HG03139 (cell line): ENCODE data around the gene EP400.
A peak's percentile ranks its signal among the peaks of the same experiment; 100 is the strongest.

Experiments used
- ATAC-seq: cut with Tn5 transposase; IDR thresholded peaks from one replicate; pipeline ENCODE4 v1.9.1; 2021; ENCODE audit not compliant: unreplicated experiment

EP400 gene

DNA sequence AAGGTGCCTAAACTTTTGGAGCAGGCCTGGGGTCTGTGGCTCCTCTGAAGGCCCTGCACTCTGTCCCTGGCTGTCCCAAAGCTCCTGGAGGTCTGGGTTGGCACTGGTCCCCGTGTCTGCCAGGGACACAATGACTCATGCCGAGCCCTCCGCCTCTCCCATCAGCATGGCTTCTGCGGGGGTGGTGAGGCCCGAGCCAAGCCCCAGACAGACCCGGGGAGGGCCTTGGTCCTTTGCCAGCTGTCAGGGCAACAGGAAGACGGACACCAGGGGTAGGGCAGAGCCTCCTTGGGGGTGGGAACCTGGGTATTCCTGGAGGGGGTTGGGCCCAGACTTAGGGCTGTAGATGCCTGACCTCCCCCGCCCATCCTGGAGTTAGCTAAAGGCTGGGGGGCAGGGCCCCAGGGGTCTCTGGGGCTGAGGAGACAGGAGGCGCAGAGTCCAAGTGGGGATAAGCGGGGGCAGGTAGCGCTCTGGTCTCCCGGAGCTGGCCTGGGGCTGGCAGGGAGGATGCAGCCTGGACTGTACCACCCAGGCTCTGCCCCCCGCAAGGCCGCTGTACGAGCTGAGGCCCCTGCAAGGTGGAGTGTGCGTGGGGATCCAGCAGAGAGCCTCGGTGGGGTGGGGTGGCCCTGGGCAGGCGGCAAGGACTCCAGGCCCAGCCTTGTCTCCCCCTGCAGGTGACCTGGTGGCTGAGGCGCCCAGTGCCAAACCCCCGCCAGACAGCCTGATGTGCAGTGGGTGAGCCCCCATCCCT is 37.0 kb upstream of the EP400 start:
- no peak for ATAC-seq

DNA sequence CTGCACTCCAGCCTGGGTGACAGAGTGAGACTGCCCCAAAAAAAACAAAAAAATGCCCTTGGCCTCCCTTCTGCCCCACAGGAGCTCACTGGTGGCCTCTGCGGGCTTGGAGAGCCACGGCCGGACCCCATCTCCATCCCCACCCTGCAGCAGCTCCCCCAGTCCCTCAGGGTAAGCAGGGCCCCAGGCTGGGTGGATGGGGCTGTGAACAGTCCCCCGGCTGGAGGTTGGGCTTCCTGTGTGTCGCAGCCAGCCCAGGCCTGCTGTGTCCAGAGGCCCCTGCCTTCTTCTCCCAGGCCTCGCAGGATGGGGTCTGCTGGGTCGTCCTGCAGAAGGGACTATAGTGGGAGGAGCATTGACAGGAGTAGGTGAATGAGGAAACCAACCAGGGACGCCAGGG is 36.1 kb upstream of the EP400 start:
- ATAC-seq = no peak

DNA sequence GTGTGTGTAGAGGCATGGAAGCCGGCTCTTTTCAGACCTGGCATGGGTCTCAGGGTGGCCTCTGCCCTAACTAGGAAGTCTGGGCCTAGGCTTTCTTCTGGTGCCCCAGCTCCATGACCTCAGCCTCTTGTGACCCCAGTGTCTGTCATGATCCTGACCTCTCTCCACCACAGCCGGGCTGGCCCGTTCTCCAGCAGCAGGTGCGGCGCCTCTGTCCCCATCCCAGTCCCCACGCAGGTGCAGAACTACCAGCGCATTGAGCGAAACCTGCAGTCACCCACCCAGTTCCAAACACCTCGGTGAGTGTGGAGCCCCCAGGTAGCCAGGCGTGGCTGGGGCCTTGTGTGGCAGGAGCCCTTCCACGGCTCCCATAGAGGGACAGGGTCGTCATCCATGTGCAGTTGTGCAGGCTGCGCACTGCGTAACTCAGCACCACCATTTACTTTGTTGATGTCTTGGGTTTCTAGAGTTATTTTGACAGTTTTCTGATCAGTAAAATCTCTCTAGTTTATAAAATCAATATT is 35.5 kb upstream of the EP400 start:
- no peak for ATAC-seq

DNA sequence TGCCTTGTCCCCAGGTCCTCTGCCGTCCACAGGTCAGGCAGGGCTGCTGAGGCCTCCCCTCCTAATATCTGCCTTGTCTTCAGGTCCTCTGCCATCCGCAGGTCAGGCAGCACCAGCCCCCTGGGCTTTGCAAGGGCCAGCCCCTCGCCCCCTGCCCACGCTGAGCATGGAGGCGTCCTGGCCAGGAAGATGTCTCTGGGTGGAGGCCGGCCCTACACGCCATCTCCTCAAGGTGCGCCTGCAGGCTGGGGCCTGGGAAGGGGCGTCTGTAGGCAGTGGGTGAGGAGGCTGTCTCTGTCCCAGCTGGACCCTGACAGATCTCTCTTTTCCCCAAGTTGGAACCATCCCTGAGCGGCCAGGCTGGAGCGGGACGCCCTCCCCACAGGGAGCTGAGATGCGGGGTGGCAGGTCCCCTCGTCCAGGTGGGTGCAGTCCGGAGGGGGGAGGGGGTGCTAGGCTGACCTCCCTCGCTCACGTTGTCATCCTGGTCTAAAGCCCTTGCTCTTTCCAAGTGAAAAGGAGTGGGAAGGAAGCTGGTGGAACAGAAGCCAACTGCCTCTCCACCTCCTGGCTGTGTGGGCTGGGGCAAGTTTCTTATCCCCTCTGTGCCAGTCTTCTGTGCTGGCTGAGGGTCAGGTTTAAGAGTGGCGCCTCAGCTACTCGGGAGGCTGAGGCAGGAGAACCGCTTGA is 34.6 kb upstream of the EP400 start:
- no peak for ATAC-seq

DNA sequence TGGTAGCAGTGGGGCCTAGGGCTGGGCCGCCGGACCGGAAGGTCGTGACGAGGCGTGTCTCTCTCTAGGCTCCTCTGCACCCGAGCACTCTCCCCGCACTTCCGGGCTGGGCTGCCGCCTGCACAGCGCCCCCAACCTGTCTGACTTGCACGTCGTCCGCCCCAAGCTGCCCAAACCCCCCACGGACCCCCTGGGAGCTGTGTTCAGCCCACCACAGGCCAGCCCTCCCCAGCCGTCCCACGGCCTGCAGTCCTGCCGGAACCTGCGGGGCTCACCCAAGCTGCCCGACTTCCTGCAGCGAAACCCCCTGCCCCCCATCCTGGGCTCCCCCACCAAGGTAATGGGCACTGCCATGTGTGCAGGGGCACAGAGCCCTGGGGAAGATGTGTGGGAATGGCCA is 33.9 kb upstream of the EP400 start:
- no peak for ATAC-seq

DNA sequence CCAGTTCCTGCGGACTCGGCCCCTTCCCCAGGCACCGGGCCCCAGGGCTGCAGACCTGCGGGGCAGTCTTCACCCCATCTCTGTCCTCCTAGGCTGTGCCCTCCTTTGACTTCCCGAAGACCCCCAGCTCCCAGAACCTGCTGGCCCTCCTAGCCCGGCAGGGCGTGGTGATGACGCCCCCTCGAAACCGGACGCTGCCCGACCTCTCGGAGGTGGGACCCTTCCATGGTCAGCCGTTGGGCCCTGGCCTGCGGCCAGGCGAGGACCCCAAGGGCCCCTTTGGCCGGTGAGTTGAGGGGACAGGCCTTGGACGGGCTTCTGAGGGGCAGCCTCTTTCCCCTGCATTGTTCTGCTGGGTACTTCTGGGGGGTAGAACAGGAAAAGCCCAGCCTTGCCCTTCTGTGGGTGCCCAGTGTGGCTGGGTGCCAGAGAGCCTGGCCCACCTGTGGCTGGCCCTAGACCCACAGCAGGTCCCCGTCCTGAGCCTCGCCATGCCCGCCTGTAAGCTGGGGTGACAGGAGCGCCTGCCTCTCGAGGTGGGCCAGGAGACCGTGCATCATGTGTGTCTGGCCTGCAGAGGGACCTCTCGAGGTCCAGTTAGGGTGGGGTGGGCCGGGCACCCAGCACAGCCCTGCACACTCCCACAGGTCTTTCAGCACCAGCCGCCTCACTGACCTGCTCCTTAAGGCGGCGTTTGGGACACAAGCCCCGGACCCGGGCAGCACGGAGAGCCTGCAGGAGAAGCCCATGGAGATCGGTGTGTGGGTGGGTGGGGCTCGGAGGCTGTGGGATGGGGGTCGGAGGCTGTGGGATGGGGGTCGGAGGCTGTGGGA is 33.2 kb upstream of the EP400 start:
- no peak for ATAC-seq

DNA sequence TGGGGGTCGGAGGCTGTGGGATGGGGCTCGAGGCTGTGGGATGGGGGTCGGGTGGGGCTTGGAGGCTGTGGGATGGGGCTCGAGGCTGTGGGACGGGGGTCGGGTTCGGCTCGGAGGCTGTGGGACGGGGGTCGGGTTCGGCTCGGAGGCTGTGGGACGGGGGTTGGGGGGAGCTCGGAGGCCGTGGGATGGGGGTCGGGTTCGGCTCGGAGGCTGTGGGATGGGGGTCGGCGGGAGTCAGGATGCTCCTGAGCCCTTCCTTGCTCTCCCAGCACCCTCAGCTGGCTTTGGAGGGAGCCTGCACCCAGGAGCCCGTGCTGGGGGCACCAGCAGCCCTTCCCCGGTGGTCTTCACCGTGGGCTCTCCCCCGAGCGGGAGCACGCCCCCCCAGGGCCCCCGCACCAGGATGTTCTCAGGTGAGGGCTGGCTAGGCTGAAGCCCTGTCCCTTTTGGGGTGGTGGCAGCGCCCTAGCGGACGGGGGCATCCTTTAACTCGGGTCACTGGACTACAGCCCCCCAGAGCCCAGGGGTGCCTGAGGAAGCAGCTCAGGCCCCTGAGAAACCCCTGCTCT is 32.5 kb upstream of the EP400 start:
- ATAC-seq = no peak

DNA sequence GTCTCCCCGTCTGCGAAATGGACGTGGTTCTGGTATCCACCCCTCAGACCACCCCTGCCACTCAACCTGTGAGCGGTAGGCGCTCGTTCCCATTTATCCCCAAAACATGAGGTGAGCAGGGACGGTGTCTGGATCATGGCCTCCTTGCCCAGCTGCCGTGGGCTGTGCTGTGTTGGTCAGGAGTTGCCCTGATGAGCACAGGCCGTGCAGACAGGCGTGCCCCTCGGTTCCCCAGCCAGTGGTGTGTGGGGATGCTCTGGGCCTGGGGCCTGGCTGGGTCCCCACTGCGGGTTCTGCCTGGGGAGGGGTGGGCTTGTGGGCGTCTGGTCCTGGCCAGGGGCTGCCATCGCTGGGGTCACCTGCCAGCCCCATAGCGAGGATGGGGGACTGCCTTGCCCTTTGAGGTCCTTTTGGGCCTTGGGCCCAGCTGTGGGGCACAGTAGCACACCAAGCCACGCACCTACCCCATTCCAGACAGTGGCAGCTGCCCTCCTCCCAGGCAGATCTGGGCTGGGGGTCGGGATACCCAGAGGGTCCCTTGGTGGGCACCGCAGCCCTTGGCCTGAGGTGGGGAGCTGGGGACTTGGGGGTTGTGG is 31.9 kb upstream of the EP400 start:
- no peak for ATAC-seq

DNA sequence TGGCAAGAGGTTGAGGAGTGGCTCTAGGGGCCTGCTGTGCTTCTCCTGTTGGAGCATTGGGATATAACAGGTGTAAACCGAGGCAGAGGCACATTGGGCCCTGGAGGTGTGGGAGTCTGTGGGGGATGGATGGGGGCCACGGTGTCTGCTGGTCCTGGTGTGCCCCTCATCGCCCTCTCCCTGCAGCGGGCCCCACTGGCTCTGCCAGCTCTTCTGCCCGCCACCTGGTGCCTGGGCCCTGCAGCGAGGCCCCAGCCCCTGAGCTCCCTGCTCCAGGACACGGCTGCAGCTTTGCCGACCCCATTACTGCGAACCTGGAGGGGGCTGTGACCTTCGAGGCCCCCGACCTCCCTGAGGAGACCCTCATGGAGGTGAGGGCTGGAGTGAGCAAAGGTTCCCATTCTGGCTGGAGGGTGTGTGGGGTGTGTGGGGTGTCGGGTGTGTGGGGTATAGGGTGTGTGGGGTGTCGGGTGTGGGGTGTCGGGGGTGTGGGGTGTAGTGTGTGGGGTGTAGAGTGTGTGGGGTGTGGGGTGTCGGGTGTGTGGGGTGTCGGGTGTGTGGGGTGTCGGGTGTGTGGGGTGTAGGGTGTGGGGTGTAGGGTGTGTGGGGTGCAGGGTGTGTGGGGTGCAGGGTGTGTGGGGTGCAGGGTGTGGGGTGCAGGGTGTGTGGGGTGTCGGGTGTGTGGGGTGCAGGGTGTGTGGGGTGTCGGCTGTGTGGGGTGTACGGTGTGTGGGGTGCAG is 31.3 kb upstream of the EP400 start:
- no peak for ATAC-seq

DNA sequence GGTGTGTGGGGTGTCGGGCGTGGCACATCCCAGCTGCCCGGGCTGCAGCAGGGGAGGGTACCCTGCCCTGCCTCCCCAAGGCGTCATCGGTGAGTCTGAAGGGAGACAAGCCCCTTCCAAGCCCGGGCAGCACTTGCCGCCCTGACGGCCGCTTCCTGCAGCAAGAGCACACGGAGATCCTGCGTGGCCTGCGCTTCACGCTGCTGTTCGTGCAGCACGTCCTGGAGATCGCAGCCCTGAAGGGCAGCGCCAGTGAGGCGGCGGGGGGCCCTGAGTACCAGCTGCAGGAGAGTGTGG is 30.7 kb upstream of the EP400 start:
- no peak for ATAC-seq

DNA sequence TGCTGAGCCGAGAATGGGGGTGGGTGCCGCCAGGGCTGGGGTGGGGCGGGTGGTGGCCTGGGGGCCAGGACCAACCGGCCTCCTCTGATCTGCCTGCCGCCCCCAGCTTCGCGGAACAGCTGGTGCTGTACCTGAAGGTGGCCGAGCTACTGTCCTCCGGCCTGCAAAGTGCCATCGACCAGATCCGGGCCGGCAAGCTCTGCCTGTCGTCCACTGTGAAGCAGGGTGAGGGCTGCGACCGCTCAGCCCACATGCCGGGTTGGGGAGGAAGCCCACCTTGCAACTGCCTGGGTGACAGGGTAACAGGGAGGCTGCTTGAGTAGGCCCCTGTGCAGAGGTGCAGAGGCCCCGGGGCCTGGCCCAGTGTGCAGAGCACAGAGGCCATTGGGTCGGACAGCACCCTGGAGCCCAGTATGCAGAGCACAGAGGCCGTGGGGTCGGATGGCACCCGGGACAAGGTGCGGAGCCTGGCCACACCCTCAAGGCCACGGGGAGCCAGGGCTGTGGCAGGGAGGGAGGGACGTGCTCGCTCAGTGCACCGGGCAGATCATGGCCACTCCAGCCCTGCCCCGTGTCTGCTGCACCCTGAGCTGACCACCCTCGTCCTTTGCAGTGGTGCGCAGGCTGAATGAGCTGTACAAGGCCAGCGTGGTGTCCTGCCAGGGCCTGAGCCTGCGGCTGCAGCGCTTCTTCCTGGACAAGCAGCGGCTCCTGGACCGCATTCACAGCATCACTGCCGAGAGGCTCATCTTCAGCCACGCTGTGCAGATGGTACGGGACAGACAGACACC is 30.2 kb upstream of the EP400 start:
- no peak for ATAC-seq

DNA sequence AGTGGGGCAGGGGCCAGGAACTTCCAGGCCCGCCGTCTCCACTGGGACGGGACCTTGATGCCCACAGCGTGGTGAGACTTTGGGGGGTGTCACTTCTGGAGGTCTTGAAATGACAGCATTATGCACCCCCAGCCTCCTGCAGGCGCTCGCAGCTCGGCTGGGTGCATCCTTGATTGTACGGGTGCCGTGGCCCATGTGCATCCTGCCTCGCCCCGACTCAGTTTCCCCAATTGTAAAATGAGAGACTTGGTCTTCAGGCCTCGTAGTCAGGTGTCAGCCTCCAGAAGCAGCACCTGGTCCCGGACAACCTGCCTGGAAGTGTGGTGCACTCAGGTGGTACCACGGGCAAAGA is 29.6 kb upstream of the EP400 start:
- no peak for ATAC-seq

DNA sequence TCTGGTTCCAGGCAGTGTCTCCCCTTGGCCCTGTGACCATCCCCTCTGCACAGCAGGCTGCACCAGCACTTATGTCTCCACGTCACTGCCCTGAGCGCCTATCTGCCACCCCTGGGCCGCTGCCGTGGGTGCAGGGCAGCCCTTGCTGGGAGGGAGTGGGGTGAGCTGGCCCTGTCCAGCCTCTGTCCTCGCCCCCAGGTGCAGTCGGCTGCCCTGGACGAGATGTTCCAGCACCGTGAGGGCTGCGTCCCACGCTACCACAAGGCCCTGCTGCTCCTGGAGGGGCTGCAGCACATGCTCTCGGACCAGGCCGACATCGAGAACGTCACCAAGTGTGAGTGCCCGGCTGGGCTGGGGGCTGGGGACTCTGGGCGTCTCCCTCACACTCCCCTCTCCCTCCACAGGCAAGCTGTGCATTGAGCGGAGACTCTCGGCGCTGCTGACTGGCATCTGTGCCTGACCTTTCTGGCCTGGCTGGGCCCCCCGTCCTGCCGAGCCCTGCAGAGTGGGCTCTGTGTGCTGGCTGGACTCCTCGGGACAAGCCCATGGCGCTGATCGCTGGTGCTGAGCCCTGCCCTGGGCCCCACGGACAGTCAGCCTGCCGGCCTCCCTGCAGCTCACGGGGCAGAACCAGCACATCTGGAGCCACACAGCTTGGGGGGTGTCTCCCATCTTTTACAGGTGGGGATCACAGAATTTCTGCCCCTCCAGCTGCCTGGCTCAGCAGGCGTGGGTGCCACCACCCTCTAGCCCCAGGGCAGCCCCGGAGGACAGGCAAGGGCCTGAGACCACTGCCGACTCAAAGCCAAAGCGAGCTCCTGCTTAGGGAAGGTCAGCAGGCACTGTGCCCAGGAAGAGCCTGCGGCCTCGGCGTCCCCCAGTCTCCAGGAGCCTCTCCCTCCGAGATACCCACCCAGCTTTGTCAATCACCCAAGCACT is 28.6 kb upstream of the EP400 start:
- no peak for ATAC-seq

DNA sequence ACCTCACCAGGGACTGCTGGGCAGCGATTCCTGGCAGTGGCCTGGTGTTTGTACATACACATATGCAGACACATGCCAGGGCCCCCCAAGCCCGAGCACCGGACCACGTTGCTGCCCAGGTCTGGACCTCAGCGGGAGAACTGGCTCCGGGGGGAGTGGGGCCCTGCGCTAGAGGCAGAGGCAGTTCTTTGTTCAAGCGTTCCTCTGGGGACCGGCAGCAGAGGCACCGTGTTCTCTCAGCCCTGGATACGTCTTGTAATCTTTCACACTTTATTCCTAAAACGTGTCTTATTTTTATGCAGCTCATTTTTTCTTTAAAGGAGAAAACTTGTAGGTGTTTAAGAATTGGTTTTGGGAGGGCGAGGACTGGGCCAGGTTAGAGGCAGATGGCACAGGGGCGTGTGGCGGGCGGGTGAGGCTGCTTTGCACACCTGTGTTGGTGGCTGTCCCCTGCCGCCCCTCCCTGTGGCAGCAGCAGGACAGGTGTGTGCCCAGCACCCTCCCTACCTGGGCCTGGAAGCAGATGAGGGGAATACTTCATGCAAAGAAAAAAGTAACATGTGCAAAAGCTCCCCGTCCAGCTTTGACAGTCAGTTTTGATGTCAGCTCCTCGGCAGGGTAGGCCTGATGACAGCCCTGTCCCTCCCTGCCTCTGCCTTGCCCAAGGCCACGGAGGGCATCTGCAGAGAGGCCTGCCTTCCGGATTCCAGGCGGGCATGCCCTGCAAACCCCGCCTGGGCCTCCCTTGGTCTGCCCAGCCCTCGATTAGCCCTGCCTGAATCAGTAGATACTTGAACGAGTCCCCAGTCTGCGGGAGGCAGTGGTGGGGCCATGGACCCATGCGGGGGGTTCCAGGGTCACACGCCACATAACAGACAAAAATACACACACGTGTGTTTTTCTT is 27.6 kb upstream of the EP400 start:
- ATAC-seq = no peak

DNA sequence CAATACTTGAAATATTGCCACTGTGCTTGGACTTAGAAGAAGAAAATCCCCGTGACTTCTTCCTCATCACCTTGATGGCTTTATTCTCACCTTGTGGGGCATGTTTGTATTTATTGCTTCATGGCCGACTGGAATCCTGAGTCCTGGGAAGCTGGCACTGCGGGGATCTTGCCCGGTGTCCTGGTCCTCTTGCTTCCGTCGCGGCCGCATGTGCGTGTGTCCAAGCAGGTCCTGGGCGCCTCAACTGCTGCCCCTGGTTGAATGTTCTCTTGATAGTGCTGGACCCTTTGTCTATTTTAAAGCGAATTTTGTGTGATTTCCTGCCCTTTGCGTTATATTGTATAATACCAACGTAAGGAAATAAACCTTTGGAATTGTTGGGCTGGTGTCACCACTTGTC is 27.0 kb upstream of the EP400 start:
- no peak for ATAC-seq

DNA sequence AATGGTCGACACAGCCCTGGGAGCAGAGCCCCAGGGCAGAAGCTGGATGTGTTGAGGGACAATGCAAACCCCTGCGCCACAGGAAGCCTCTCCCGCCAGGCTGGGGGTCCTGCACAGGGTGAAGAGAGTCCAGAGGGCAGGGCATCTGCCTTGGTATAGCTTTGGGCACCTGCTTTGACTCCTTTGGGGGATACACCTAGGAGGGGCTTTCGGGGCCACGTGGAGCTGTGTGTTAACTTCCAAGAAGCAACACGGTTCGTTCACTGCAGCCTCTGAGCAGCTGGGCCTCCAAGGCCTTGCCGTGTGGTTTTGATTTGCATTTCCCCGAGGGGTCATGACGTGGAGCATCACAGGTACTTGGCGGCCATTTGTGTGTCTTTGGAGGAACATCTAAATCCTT is 26.5 kb upstream of the EP400 start:
- peak; percentile 72 for ATAC-seq
